Measurements from ENCODE around the gene FBXO42. TPM values are rescaled to one million over a fixed set of nuclear protein-coding genes. Genes with fewer than 3 reads are reported as not detected.

The FBXO42 gene
- total and polyA plus RNA-seq, 2 of the 4 experiments (the other 2 are of a cell fraction) = 12.0 to 18.8 TPM

- Histone ChIP-seq H3K14ac (replicated peaks; ENCODE audit: low read depth, low read length) (no peak overlapping the region), H3K56ac (ENCODE audit: extremely low read depth, insufficient read depth, low read length) (no peak overlapping the region), H2AK5ac (ENCODE audit: low read depth, low read length) (no peak overlapping the region), H3K27me3 (ENCODE audit: control insufficient read depth, insufficient read depth, low read length) (no peaks in the 10 kb centered on the region), H2BK5ac (ENCODE audit: low read depth, low read length, poor library complexity, severe bottlenecking) (no peak overlapping the region), H3K9me3 (ENCODE audit: control insufficient read depth, insufficient read depth, low read length) (no peaks in the 10 kb centered on the region), H2BK20ac (ENCODE audit: low read depth, low read length) (no peak overlapping the region), H2BK120ac (ENCODE audit: low read depth, low read length) (no peak overlapping the region), H2AFZ (replicated peaks; ENCODE audit: low read length, poor library complexity) (no peak overlapping the region), H3K4me1 (ENCODE audit: control insufficient read depth, insufficient read depth, low read length) (no peaks in the 10 kb centered on the region), H3K23ac (ENCODE audit: low read depth, low read length) (no peak overlapping the region), H3K4me2 (ENCODE audit: low read depth, low read length) (no peak overlapping the region), H3K9me1 (ENCODE audit: insufficient read depth, low read length) (peaks cover 10% of the 10 kb centered on the region), H2BK15ac (ENCODE audit: low read depth, low read length) (no peak overlapping the region), H3K27ac (ENCODE audit: insufficient read depth, low read length) (no peak overlapping the region), H3K18ac (ENCODE audit: low read depth, low read length) (no peak overlapping the region), H4K20me1 (ENCODE audit: insufficient read depth, low read length) (no peaks in the 10 kb centered on the region), H3K79me1 (ENCODE audit: low read depth in 1 of 2, low read length in 2 of 2) (peaks cover 39 to 80% of the 10 kb centered on the region in 2 experiments), H4K8ac (ENCODE audit: low read depth in 2 of 2, low read length in 2 of 2) (no peak overlapping the region), H3K4me3 (ENCODE audit: insufficient read depth, low read depth, low read length) (no peak overlapping the region), H3K9ac (ENCODE audit: low read depth, low read length) (no peak overlapping the region), H3K4ac (ENCODE audit: low read depth, low read length) (no peak overlapping the region), H4K91ac (ENCODE audit: insufficient read depth, low read depth, low read length) (no peak overlapping the region), H2AK9ac (replicated peaks; ENCODE audit: low read depth, low read length, poor library complexity) (no peak overlapping the region), H4K5ac (ENCODE audit: low read depth, low read length) (no peak overlapping the region), H3K36me3 (ENCODE audit: control insufficient read depth, insufficient read depth, low read length) (peaks cover 13% of the 10 kb centered on the region)
- intact Hi-C loops (cut with micrococcal nuclease) (no loop called here), dilution Hi-C loops (cut with HindIII; ENCODE audit: low sequenced_read_pairs, unreplicated experiment) (no loop called here), in situ Hi-C loops (cut with MboI; ENCODE audit: low sequenced_read_pairs) (no loop called here)
- ChIA-PET CTCF (no interaction called here), POLR2A (ENCODE audit: unreplicated experiment) (no interaction called here)
- no peak for DNase-seq
- TF ChIP-seq CTCF (conservative IDR thresholded peaks at IDR 0.05; ENCODE audit: low read depth, low read length) (peak; percentile 15; the same call in 1 of the 2 replicates), BHLHE40 (IDR thresholded peaks at IDR 0.05; ENCODE audit: low read depth, low read length) (no peak)
- ATAC-seq (ENCODE audit: low read depth) = no peak
- no TSS peak for BruUV-seq (replicated peaks)
- WGBS, 2 experiments (ENCODE audit: extremely low coverage in 2 of 2, insufficient read length in 1 of 2) = no CpG with 5 or more reads among the region's 3 CpGs
Observed at GRCh38 chr1:16289959-16290358, 62.3 kb downstream of the FBXO42 start.

Measured in IMR-90 (cell line).